Gastroesophageal sphincter (tissue), 3 donors: ENCODE results near the gene WDR26.
"Not testable (repeated sequence)": the region's sequence is repeated elsewhere in the genome, so short reads cannot be mapped to it uniquely, and the experiment has no call there.

Experiments used
- EP300 ChIP-seq: sonication (generic); formaldehyde crosslinking; IDR thresholded peaks from one replicate; pipeline ENCODE4 v1.6.1; 2017; ENCODE audit warnings: antibody characterized with exemption, mild to moderate bottlenecking
- POLR2A ChIP-seq, 2 donors: fragments of 450-650 bp; IDR thresholded peaks; one replicate each; pipeline ENCODE4 v1.6.1; 2017; ENCODE audit warnings: antibody characterized with exemption in 2 of 2, mild to moderate bottlenecking in 2 of 2, moderate library complexity in 1 of 2
- POLR2AphosphoS5 ChIP-seq: sonication (generic); formaldehyde crosslinking; IDR thresholded peaks from one replicate; pipeline ENCODE4 v1.6.1; 2017; ENCODE audit warnings: antibody characterized with exemption
- TF ChIP-seq, protein P1 (sequence below), 4 experiments: fragments of 200-600 bp in 2 of 4; fragments of 450-650 bp in 2 of 4; sonication (generic) in 1 of 4; IDR thresholded peaks; one replicate each; pipeline ENCODE4 v1.5.1; 2017 to 2019; ENCODE audit warnings: antibody characterized with exemption in 4 of 4, mild to moderate bottlenecking in 2 of 4, moderate library complexity in 2 of 4

GRCh38 chr1:224483206-224483605 is 48.6 kb upstream of the WDR26 start:
- TF ChIP-seq, protein P1, sequence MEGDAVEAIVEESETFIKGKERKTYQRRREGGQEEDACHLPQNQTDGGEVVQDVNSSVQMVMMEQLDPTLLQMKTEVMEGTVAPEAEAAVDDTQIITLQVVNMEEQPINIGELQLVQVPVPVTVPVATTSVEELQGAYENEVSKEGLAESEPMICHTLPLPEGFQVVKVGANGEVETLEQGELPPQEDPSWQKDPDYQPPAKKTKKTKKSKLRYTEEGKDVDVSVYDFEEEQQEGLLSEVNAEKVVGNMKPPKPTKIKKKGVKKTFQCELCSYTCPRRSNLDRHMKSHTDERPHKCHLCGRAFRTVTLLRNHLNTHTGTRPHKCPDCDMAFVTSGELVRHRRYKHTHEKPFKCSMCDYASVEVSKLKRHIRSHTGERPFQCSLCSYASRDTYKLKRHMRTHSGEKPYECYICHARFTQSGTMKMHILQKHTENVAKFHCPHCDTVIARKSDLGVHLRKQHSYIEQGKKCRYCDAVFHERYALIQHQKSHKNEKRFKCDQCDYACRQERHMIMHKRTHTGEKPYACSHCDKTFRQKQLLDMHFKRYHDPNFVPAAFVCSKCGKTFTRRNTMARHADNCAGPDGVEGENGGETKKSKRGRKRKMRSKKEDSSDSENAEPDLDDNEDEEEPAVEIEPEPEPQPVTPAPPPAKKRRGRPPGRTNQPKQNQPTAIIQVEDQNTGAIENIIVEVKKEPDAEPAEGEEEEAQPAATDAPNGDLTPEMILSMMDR (IDR thresholded peaks at IDR 0.05): not testable (repeated sequence)
- not testable (repeated sequence) for TF ChIP-seq EP300; POLR2AphosphoS5; POLR2A (IDR thresholded peaks at IDR 0.05)
